K562 (cell line): ENCODE results near the gene VDAC1. TPM values are rescaled to one million over a fixed set of nuclear protein-coding genes. Genes with fewer than 3 reads are reported as not detected.

ENCODE experiments used
- CHAMP1 ChIP-seq: fragments of 450-650 bp; IDR thresholded peaks from 2 replicates; pipeline ENCODE4 v1.6.1; 2016; ENCODE audit warnings: mild to moderate bottlenecking
- CHD2 ChIP-seq: IDR thresholded peaks from 2 replicates; pipeline ENCODE4 v1.6.1; 2011; ENCODE audit warnings: low read depth, low read length
- DNMT1 ChIP-seq: fragments of 450-650 bp; IDR thresholded peaks from 2 replicates; pipeline ENCODE4 v1.6.1; 2016; ENCODE audit warnings: antibody characterized with exemption, mild to moderate bottlenecking
- KLF10 ChIP-seq: fragments of 250-450 bp; sonication (Bioruptor Pico); IDR thresholded peaks from 2 replicates; pipeline ENCODE4 v1.6.1; 2021; ENCODE audit warnings: matching md5 sums
- KLF13 ChIP-seq: fragments of 450-650 bp; IDR thresholded peaks from 2 replicates; pipeline ENCODE4 v1.6.1; 2016; ENCODE audit warnings: missing genetic modification characterization, low read depth, mild to moderate bottlenecking, missing compliant biosample characterization, moderate library complexity, borderline replicate concordance
- MTF1 ChIP-seq: fragments of 250-450 bp; sonication (Bioruptor Pico); IDR thresholded peaks from 2 replicates; pipeline ENCODE4 v1.9.0; 2021; ENCODE audit warnings: moderate library complexity, mild to moderate bottlenecking, inconsistent platforms, borderline replicate concordance
- RBM17 ChIP-seq: fragments of 200-400 bp; formaldehyde crosslinking; IDR thresholded peaks from 2 replicates; pipeline ENCODE4 v1.6.1; 2017; ENCODE audit warnings: low read depth, mild to moderate bottlenecking, low read length, borderline replicate concordance
- SMARCA4 ChIP-seq: fragments of 450-650 bp; IDR thresholded peaks from 2 replicates; pipeline ENCODE4 v1.6.1; 2016
- TSHZ1 ChIP-seq: fragments of 250-450 bp; sonication (Bioruptor Pico); IDR thresholded peaks from 2 replicates; pipeline ENCODE4 v1.4.0; 2020; ENCODE audit warnings: mild to moderate bottlenecking, moderate library complexity
- ZNF280A ChIP-seq: fragments of 450-650 bp; IDR thresholded peaks from 2 replicates; pipeline ENCODE4 v1.6.1; 2018; ENCODE audit warnings: mild to moderate bottlenecking, low read depth; ENCODE audit not compliant: partially characterized antibody
- ZNF436 ChIP-seq: fragments of 250-450, 450-650 bp; sonication (Bioruptor Pico); formaldehyde crosslinking; IDR thresholded peaks from 2 replicates; pipeline ENCODE4 v1.7.0; 2020; ENCODE audit warnings: mild to moderate bottlenecking
- ZNF583 ChIP-seq: fragments of 250-450 bp; sonication (Bioruptor Pico); IDR thresholded peaks from 2 replicates; pipeline ENCODE4 v1.4.0; 2020
- ZNF609 ChIP-seq: sonication (generic); formaldehyde crosslinking; IDR thresholded peaks from 2 replicates; pipeline ENCODE4 v1.8.1; 2023; ENCODE audit warnings: missing genetic modification reagents, mild to moderate bottlenecking, borderline replicate concordance
- ZNF699 ChIP-seq: fragments of 250-450 bp; sonication (Bioruptor Pico); IDR thresholded peaks from 2 replicates; pipeline ENCODE4 v1.8.0; 2021; ENCODE audit warnings: mild to moderate bottlenecking, moderate library complexity; ENCODE audit not compliant: insufficient replicate concordance
- ZNF75A ChIP-seq: fragments of 450-650 bp; formaldehyde crosslinking; IDR thresholded peaks from 2 replicates; pipeline ENCODE4 v1.4.0; 2020; ENCODE audit warnings: mild to moderate bottlenecking
- polyA plus RNA-seq, 8 experiments: library from polyadenylated mRNA; depleted of rRNA in 4 of 8; stranded (reverse) in 5 of 8; unstranded in 3 of 8; fragments of >200 nt; fragmentation: Nextera tagmentation in 2 of 8; fragmentation: Illumina TruSeq in 1 of 8; extraction: Ambion mirVana in 2 of 8; extraction: Trizol in 1 of 8; gene quantifications; 2 replicates each; pipeline versions ENCODE4 v1.2.1 to v1.2.3, GENCODE V29; 2011 to 2014; ENCODE audit warnings: inconsistent platforms in 1 of 8, missing spikeins in 1 of 8
- total RNA-seq, 7 experiments: library from RNA; depleted of rRNA in 6 of 7; stranded (reverse); fragments of >200 nt in 6 of 7; fragmentation: Illumina TruSeq in 2 of 7; extraction: Trizol in 2 of 7; gene quantifications; 2 replicates each; pipeline versions ENCODE4 v1.2.1 to v1.2.3, GENCODE V29; 2011 to 2021; ENCODE audit warnings: low replicate concordance in 1 of 7

Gene VDAC1
- total and polyA plus RNA-seq, 9 of the 15 experiments (the other 6 are each of a cell fraction or from before 2014, with no cell fraction given) = 168 to 366 (median 293) TPM

GRCh38 chr5:133932441-133933168 lies 72.2 kb downstream of the VDAC1 start (continued):
- TF ChIP-seq KLF10 (no peak), TSHZ1 (CRISPR knock-in tag) (no peak; the same call in 1 of the 2 replicates), ZNF583 (CRISPR knock-in tag) (peak; percentile 88; the same call in 1 of the 2 replicates), ZNF436 (no peak), CHAMP1 (peak; percentile 71), KLF13 (tag) (peak; percentile 44; the same call in 1 of the 2 replicates), RBM17 (no peak), ZNF609 (CRISPR knock-in tag) (peak; percentile 90; the same call in 1 of the 2 replicates), MTF1 (CRISPR knock-in tag) (0 out of 2 replicates have a peak, but pooled peaks have one; percentile 4), ZNF75A (CRISPR knock-in tag) (no peak), ZNF699 (no peak), ZNF280A (no peak), CHD2 (no peak), DNMT1 (no peak), SMARCA4 (peak; percentile 97)
